Measurements from ENCODE around the gene BCL7A.
"Not testable (repeated sequence)": the region's sequence is repeated elsewhere in the genome, so short reads cannot be mapped to it uniquely, and the experiment has no call there.

Gene BCL7A

GRCh38 chr12:122036153-122036552 lies 14.5 kb downstream of the BCL7A start:
- Histone ChIP-seq H3K27me3 (ENCODE audit: low read length) (no peaks in the 10 kb centered on the region), H3K9me2 (replicated peaks; ENCODE audit: insufficient read depth, low read length) (no peaks in the 10 kb centered on the region), H3K9ac (ENCODE audit: low read length) (no peak overlapping the region), H3K9me3 (ENCODE audit: insufficient read depth, low read length) (no peaks in the 10 kb centered on the region), H3K36me3 (ENCODE audit: low read length) (peaks cover 49% of the 10 kb centered on the region), H3F3A (ENCODE audit: insufficient read depth) (peaks cover 22% of the 10 kb centered on the region), H3K4me3 (ENCODE audit: insufficient read depth, low read length, poor library complexity, severe bottlenecking) (no peak overlapping the region), H3K4me2 (ENCODE audit: low read depth, low read length, poor library complexity, severe bottlenecking) (no peak overlapping the region), H4K20me1 (ENCODE audit: low read depth, low read length) (peaks cover 8% of the 10 kb centered on the region; the same call in 1 of the 2 replicates), H2AFZ (ENCODE audit: low read depth, low read length, severe bottlenecking) (no peak overlapping the region), H3K27ac (ENCODE audit: low read depth, low read length) (no peak overlapping the region), H3K79me2 (ENCODE audit: insufficient read depth, low read length) (peaks cover 88% of the 10 kb centered on the region)
- no peak for TF ChIP-seq CTCF (IDR thresholded peaks at IDR 0.05; ENCODE audit: insufficient read depth, low read length, poor library complexity, severe bottlenecking)

DNA sequence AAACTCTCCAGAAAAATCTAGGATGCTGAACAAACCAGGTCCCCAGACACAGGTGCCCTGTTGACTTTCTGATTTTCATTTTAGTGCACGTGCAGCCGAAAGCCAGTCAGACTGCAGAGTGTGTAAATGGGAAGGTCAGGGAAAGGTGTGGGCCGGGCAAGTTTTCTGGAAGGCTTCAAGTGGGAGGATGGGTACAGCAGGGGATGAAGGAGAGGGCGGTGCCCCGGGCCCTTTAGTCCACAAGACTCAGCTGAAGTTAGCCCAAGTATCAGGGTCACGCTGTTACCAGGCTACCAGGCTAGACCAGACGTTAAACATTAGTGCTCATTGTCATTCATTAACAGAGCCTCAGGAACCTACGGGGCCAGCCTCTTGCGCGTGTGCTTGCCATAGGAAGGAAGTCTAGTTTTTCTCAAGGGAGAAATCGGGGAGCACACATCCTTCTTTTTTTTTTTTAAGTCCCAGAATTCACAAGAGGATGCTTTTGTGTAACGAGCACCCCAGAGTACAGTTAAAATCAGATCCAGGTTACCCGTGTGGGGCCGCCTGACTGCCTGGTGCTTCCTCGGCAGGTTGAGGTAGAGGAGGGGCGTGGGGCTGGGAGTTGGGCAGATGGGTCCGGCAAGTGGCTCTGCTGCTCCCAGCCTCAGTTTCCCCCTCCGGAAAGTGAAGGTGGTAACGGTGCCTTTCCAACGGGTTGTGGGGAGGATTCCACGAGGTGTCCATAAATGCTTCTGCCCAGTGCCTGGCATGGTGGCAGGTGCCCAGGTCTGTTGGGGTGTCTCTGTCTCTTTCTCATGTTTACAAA lies 19.1 kb downstream of the BCL7A start:
- no peak overlapping the region for H2AFZ ChIP-seq (ENCODE audit: low read depth, low read length, severe bottlenecking)
- peaks cover 44% of the 10 kb centered on the region for H3K36me3 ChIP-seq (ENCODE audit: low read length)
- TF ChIP-seq CTCF (IDR thresholded peaks at IDR 0.05; ENCODE audit: insufficient read depth, low read length, poor library complexity, severe bottlenecking) (no peak), EZH2phosphoT487 (conservative IDR thresholded peaks at IDR 0.05; ENCODE audit: low read length) (no peak)
- H3K4me3 ChIP-seq (ENCODE audit: insufficient read depth, low read length, poor library complexity, severe bottlenecking): no peak overlapping the region
- no peaks in the 10 kb centered on the region for H3K9me3 ChIP-seq (ENCODE audit: insufficient read depth, low read length)
- peaks cover 75% of the 10 kb centered on the region for H3K79me2 ChIP-seq (ENCODE audit: insufficient read depth, low read length)
- no peak overlapping the region for H3K9ac ChIP-seq (ENCODE audit: low read length)
- H3K27ac ChIP-seq (ENCODE audit: low read depth, low read length): no peak overlapping the region
- H3K9me2 ChIP-seq (replicated peaks; ENCODE audit: insufficient read depth, low read length): no peaks in the 10 kb centered on the region
- H3K27me3 ChIP-seq (ENCODE audit: low read length): no peaks in the 10 kb centered on the region
- H3F3A ChIP-seq (ENCODE audit: insufficient read depth): peaks cover 18% of the 10 kb centered on the region; the same call in 1 of the 2 replicates
- no peak overlapping the region for H3K4me2 ChIP-seq (ENCODE audit: low read depth, low read length, poor library complexity, severe bottlenecking)
- peaks cover 4% of the 10 kb centered on the region; the same call in 1 of the 2 replicates for H4K20me1 ChIP-seq (ENCODE audit: low read depth, low read length)

DNA sequence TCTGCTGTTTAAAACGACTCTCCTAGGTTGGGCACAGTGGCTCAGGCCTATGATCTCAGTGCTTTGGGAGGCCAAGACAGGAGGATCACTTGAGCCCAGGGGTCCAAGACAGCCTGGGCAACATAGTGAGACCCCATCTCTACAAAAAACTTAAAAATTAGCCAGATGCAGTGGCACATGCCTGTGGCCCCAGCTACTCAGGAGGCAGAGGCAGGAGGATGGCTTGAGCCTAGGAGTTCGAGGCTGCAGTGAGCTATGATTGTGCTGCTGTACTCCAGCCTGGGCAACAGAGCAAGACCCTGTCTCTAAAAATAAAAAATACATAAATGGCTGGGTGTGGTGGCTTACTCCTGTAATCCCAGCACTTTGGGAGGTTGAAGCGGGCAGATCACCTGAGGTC lies 19.8 kb downstream of the BCL7A start:
- H3K9me3 ChIP-seq (ENCODE audit: insufficient read depth, low read length); H3K27ac ChIP-seq (ENCODE audit: low read depth, low read length); H4K20me1 ChIP-seq (ENCODE audit: low read depth, low read length); H3K4me2 ChIP-seq (ENCODE audit: low read depth, low read length, poor library complexity, severe bottlenecking); H3K27me3 ChIP-seq (ENCODE audit: low read length); H3K9me2 ChIP-seq (replicated peaks; ENCODE audit: insufficient read depth, low read length); H3K9ac ChIP-seq (ENCODE audit: low read length); H2AFZ ChIP-seq (ENCODE audit: low read depth, low read length, severe bottlenecking); H3K4me3 ChIP-seq (ENCODE audit: insufficient read depth, low read length, poor library complexity, severe bottlenecking): not testable (repeated sequence)
- peaks cover 39% of the 10 kb centered on the region for H3K36me3 ChIP-seq (ENCODE audit: low read length)
- peaks cover 68% of the 10 kb centered on the region for H3K79me2 ChIP-seq (ENCODE audit: insufficient read depth, low read length)
- peaks cover 21% of the 10 kb centered on the region; the same call in 1 of the 2 replicates for H3F3A ChIP-seq (ENCODE audit: insufficient read depth)

GRCh38 chr12:122042910-122043309 lies 21.2 kb downstream of the BCL7A start:
- Histone ChIP-seq H4K20me1 (ENCODE audit: low read depth, low read length) (peaks cover 4% of the 10 kb centered on the region; the same call in 1 of the 2 replicates), H3K27me3 (ENCODE audit: low read length) (no peaks in the 10 kb centered on the region), H3K79me2 (ENCODE audit: insufficient read depth, low read length) (peaks cover 54% of the 10 kb centered on the region), H3K27ac (ENCODE audit: low read depth, low read length) (no peak overlapping the region), H3K36me3 (ENCODE audit: low read length) (peaks cover 35% of the 10 kb centered on the region; the same call in 1 of the 2 replicates), H2AFZ (ENCODE audit: low read depth, low read length, severe bottlenecking) (no peak overlapping the region), H3K4me3 (ENCODE audit: insufficient read depth, low read length, poor library complexity, severe bottlenecking) (no peak overlapping the region), H3K9ac (ENCODE audit: low read length) (no peak overlapping the region), H3K9me2 (replicated peaks; ENCODE audit: insufficient read depth, low read length) (no peaks in the 10 kb centered on the region), H3K4me2 (ENCODE audit: low read depth, low read length, poor library complexity, severe bottlenecking) (no peak overlapping the region), H3F3A (ENCODE audit: insufficient read depth) (peaks cover 21% of the 10 kb centered on the region; the same call in 1 of the 2 replicates), H3K9me3 (ENCODE audit: insufficient read depth, low read length) (no peaks in the 10 kb centered on the region)
- no peak for TF ChIP-seq EZH2phosphoT487 (conservative IDR thresholded peaks at IDR 0.05; ENCODE audit: low read length)
- no peak for TF ChIP-seq CTCF (IDR thresholded peaks at IDR 0.05; ENCODE audit: insufficient read depth, low read length, poor library complexity, severe bottlenecking)

Measured in SU-DHL-6 (cell line).